NCI-H1694 (cell line): ENCODE measurements around the gene TMEM47.

ENCODE experiments used
- DNase-seq: peaks from one replicate; lab custom pipeline; 2025; lab: John Stamatoyannopoulos, UW

TMEM47 gene

DNA sequence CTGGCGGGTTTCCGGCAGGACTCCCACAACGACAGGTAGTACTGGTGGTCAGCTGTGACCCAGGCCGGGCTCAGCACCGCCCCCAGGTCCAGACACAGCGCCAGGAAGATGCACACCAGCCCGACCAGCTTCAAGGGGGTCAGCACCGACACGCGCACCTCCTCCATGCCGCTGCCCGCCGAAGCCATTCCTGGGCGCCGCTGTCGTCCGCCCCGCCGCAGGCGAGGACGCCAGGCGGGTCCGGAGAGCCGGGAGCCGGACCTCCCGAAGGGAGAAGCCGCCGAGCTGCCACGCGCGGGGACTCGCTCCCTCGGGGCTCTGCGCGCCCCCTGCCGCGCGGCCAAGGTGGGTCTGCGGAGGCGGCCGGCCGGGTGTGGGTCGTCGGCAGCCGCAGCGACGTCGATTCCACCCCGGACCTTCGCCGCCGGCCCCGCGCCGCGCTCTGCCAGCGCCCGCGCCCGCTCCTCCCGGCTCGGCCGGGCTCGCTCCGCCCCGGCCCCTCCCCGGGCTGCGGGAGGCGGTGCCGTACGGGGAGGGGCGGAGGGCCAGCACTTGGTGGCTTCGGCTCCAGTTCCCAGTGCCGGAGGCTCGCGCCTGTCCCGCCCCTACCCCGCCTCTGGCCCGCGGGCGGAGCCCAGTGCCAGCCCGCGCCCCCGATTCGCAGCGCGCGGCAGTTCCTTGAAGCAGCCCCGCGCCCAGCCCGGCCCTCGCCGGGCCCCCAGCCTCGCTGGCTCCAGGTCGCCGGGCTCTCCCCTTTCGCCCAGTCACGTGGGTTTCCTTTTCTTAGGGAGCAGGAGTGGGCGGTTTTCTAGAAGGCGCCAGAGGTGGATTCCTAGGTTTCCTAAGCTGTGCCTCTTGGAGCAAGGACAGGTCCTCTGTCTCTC lies at the start of gene TMEM47:
TMEM47 (minus strand) TSS at position 444 of the 884 bp plus-strand sequence; CDS start at position 188, 256 bp downstream.
- DNase-seq: no peak

DNA sequence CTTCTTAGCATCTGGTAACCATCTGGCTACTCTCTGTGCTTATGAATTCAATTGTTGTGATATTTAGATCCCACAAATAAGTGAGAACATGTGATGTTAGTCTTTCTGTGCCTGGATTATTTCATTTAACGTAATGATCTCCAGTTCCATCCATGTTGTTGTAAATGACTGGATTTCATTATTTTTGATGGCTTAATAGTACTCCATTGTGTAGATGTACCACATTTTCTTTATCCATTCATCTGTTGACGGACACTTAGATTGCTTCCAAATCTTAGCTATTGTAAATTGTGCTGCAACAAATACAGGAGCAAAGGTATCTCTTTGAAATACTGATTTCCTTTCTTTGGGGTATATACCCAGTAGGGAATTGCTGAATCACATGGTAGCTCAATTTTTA lies 30.0 kb upstream of the TMEM47 start:
- no peak for DNase-seq

DNA sequence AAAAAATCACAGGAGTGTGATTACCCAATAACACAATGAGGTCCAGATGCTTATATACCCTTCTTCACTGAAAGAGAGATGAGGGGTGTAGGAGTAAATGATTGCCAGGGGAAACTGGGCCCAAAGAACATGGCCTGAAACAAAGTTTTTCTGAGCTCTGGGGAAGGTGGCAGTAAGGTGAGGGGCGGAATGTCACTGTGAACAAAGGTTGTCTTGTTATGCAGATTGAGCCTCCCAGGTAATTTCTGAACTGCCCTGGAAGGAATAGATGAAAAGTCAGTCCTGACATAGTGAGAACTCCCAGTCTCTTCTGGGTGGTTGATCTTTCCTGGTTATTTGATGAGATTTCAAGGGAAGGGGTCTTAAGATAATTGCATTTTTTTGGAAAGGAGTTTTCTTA lies 2.5 kb upstream of the TMEM47 start:
- DNase-seq: no peak

DNA sequence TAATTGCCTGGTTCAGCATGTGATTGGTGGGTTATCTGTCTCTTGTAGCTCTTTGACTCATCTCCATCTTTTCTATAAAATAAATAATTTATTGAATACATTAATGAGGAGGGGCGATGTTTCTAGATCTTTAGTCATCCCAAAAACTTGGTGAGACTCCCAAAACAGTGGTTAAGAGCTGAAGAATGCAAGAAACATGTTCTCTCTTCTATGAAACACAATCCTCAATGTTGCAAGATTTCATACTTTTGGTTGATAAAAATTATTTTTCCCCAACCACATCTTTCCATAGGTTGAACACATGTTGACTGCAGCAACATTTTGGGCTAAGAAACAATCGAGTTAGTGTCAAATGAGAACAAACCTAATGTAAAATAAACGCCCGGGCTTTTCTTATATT lies 1.2 kb upstream of the TMEM47 start:
- DNase-seq: no peak

DNA sequence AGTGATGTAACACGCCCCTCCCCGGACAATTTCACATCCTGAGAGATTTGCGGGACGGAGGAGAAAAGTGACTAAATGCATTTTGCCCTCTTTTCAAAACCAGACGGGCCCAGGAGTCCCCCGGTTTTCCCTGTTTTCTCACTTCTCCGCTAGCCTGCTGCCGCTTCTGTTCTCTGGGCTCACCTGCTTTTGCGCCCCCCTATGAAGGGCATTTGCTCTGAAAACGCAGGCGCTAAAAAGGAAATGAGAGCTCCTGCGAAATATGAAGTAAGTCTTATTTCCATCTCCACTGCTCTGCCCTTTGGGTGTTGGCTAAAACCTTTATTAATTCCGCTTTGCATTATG lies 613 bp upstream of the TMEM47 start:
- DNase-seq: no peak

DNA sequence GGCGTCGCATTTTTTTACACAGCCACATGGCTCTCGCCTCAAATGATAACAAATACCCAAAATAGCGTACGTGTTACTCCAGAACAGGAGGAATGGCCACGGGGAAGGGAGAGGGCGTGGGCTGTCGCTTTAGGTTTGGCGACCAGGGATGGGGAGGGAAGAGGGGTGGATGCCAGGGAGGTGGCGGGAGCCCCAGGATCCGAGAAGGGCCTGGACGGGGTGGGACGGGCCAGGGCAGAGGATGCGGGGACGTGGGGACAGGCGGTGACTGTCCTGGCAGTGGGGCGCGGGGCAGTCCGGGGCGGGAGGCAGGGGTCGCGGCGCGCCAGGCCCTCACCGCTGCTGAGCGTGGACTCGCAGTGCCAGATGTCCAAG lies 631 bp downstream of the TMEM47 start:
- DNase-seq: no peak

DNA sequence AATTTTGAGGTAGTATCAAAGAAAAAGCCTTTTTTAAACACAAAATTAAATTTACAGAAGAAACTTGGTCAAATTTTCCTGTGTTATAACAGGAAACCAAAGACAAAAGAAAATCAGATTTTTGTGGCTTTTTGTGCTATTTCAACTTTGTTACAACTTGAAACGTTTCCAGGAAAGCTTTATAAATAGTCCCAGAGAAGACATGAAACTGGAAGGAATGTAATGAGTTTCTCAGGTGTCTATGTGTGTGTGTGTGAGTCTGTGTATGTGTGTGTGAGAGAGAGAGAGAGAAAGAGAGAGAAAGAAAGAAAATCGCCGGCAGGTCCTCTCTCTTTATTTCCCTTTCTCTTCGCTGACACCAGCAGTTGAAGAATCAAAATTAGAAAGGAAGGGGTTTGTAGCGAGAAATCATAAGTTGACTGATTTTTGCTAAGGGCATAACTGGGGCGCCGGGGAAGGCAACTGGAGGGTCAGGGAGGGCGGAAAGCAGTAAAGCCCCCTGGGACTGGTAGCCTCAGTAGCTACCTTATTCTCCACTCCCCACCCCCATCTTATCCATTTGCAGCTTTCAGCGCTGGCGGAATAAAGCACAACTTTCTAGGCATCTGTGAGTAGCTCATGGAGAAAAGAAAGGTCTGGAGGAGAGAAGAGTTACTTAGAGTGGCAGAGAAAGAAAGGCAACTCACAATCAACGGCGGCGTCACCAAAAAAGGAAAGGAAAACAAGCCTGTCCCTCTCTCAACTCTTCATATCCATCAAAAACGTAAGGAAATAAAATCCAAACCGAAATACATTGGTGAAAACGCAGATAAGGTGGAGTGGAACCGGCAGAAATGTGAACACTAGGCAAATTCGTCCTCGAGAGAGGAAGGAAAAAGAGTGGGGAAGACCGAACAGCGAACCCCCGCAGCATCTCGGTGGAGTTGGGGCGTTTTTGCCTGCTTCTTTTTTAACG lies 1.3 kb downstream of the TMEM47 start:
- DNase-seq: no peak

DNA sequence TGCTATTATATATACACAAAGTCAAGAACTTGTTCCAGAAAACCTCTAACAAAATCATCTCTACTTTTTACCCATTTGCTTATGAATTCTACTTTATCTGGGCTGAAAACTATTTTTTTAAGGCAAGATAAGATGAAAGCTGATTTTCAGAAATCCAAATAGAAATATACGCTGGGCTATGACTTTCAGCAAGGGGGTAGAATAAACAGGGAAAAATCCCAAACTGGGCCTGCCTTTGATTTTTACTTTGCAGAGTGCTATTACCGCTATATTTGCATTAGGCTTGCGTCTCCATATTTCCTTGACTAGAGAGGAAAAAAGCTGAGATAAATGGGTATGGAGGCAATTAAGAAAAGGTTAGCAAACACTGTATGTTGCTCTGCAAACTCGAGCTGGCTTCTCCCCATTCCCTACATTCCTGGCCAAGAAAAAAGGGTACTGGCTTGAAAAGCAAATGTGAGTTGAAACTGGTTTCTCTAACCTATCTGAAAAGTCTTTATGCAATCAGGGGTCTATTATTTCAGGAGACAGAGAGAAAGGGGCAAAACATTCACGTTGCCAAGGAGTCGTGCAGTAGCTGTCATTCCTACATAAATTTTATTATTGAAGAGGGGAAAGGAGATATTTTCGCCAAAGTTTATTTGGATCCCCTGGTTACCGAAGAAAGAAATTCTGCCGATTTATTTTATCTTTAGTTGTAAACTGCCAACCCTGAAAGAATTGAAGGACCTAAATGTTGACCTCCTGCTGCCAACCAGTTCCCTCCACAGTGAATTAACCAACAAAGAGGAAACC lies 2.2 kb downstream of the TMEM47 start:
- no peak for DNase-seq

DNA sequence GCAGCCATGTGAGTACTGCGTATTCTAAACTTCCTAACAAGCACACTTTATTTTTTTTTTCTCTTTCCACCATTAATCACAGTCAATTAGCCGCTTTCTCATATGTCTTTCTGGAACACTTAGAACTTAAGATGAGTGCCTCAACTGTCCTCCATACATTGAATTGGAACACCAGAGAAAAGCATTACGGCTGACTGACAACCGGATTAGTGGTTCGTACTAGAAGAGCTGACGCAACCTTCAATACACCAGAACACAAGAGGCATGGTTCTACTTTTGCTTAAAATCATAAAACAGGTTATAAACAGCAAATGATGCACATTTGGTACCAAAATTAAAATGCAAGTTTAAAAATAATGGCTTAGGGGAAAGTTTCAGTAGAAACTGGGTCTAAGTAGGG lies 3.3 kb downstream of the TMEM47 start:
- no peak for DNase-seq

DNA sequence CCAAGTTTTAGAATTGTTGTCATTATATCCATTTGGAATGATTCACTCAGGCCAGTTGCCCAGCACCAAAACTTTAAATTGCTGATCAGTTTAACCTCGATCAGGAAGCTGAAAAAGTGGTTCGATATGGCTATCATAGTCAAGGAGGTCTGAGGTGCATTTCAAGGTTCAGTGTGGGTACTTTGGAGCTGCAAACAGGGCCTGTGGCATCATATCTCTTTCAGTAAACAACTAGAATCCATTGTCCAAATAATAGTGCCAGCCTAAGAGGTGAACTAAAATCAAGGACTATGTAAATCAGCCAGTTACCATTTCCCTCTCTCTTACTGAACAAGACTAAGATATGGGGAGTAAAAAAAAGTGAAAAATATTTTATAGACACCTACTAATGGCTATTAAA lies 14.2 kb downstream of the TMEM47 start:
- no peak for DNase-seq

DNA sequence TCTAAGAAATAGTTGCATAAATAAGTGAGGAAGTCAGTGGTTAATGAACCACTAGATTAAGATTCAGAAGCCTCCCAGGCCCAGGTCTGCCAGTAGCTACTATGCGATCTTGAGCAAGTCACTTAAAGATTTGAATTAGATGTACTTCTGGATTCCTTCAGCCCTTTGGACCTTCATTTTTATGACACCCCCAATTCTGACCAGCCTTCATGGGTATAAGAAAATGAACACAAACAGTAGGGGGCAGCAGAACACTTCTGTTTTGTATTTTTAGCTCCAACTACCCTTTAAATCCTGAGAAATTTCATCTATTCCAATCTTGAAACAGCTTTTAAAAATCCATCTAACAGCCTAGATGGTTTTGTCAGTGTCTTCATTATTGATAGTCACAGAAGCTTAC lies 19.0 kb downstream of the TMEM47 start:
- peak; percentile 9 for DNase-seq

DNA sequence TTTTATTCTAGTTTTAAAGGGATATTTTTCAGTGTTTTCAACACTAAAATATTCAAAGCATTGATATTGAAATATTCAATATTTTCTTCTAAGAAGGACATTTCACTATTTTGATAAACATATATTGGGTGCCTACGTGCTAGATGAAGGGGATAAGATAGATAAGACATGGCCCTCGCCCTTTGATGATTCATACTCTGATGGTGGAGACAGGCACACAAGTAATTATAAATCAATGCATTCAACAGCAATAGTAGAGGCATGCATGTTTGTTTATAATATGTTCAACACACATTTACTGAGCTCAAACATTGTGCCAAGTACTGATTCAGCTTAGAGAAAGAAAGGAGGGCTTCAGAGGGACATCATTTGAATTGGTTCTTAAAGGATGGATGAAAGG lies 22.7 kb downstream of the TMEM47 start:
- DNase-seq: no peak

DNA sequence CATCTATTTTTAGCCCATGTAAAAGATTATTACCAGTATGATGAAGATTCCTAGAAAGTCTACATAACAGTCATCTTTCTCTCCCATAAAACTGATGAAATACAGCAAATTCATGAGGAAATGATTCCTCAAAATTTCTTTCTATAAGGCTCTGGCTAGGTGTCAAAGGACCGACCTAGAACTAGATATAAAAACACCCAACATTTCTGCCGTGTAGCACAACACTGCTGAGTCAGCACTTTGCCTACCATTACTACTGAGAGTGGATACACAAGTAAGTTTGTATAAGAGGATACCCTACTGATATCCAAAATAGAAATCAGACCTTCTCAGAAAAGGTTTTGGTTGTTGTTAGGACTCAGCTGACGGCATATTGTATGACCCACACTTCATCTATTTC lies 24.7 kb downstream of the TMEM47 start:
- no peak for DNase-seq

DNA sequence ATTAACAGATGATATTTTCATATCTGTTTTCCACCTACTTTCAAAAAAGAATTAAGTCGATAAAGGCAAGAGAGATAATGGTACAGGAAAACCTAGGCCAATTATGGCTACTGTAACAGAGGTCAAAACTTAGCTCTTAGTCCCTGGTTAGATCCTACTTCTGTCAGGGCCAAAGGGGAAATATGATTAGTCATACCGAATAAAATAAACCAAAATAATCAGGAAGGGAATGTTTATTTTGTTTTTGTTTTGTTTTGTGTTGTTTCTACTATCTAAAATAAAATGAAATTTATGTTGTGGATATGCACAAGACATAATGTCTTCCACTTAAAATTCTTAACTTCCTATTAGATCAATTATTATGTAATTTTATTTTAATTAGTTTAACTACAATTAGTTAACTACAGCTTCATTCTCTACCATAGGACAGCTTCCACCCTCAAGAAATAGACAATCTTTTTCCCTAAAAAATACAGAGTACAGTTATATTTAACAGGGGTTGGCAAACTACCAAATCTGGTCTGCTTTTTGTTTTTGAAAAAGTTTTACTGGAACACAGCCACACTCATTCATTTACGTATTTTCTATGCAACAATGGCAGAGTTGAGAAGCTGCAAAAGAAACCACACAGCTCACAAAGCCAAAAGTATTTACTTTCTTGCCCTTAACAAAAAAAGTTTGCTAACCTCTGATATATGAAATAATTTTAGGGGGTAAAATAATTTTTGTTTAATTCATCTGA lies 25.4 kb downstream of the TMEM47 start:
- DNase-seq: no peak

DNA sequence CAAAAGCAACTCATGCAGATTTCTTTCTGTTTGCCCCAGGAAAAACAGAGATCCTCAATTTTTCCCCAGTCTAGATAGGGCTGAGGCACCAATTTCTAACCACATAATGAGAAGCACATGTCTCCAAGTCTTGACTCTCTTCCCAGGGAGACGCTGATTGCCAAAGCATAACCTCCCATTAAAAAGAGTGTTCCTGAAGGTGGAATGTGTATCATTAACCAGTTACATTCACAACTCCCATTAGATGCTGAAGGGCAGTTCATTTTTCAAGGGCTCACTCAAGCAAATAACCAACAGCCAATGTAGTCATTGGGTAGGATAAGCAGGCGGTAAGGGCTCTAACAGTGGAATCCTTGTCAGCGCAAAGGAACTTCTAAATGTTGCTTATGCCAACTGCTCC lies 27.5 kb downstream of the TMEM47 start:
- no peak for DNase-seq

DNA sequence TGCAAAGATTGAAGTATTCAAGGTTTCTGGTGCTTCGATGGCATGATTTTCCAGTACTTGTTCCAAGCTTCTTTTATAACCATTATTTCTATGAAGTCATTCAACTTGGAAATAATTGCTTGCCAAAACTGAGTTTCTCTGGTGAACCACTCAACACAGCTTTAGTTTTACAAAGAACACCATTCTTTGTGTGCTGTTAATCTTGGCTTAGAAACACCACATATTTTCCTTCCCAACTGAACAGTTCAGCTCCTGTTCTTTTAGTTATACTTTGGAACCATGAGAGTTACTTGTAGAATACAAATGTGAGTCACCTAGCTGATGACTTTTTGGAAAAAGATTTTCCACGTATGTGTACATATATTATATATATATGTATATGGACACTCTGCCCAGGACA lies 32.7 kb downstream of the TMEM47 start:
- no peak for DNase-seq

DNA sequence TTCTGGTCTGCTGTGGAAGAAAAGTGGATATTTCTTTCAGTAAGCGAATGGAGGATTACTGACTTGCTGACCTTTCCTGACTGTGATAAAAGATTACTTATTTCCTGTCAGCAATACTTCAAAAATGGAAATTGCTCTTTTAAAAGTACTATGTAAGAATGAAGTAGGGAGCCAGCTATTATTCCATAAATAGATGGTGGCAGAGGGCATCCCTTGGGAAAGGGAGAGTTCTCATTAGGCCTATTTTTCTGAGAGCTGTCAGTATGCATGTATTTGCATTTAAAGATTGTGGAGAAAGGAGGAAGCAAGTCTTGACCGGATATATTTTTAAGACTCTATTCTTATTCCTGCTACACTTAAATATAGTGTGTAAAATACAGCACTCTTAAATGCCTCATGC lies 37.2 kb downstream of the TMEM47 start:
- DNase-seq: no peak

DNA sequence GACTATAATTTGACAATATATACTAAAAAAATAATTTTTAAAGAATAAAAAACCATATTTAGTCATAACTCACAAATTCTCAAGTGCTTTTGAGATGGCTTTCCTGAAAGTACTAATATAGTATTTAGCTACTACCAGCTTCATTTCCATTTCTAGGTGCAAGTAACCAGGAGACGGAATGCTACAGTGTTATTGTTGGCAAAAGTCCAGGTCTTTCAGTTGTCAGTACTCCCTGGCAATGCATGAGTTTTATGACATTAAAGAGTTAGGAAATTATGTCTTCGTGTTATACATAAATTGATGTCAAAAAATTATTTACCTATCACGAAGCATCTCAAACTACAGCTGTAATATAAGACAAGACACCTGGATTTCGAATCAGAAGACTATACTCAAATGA lies 45.0 kb downstream of the TMEM47 start:
- no peak for DNase-seq

DNA sequence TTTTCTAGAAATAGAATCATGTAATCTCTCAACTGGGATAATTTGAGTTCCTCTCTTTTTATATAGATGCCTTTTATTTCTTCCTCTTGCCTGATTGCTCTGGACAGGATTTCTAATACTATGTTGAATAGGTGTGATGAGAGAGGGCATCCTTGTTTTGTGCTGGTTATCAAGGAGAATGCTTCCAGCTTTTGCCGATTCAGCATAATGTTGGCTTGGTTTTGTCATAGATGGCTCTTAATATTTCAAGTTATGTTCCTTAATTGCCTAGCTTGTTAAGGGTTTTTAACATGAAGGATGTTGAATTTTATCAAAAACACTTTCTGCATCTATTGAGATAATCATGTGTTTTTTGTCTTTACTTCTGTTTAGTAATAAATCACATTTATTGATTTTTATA lies 58.7 kb downstream of the TMEM47 start:
- DNase-seq: no peak

DNA sequence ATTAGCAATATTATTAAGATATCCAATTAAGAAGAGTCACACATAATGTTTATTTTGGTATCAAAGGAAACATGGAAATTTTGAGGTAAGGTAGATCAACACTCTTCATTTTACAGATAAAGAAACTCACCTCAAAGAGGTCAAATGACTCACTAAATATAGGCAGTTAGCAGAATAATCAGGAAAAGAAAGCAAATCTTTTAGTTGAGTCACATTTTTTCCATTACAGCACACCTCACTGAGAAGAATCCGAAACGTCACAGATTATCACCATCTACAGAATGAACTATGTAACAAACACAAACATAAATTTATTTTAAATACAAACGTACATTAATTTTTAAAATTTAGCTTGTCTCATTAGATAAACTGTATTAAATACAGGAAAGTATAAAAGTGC lies 70.1 kb downstream of the TMEM47 start:
- DNase-seq: no peak

DNA sequence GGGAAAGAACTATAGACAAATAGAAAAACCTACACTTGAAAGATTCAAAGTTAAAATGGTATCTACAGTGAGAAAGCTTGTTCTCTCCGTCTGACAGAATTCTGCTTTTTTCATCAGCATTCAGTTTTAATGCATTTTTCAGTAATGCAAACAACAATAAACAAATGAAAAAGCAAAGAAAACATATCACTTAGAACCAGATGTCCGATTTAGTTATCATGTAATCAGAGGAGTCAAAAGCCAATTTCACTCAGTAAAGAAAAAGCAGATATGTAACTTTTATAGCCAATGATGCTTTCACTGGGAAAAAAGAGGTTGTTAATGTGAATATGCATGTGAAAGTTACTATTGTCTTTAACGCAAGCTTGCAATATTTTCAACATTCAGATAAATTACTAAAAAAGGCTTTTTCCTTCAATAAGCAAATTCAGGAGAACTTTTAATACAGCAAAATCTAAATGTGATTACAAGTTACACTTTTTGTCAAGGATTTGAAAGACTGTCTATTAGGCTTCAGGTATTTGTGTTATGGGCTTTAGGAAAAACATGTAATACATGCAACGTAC lies 70.7 kb downstream of the TMEM47 start:
- no peak for DNase-seq
